GM10266 (cell line): ENCODE measurements around the gene HLF.
A peak's percentile ranks its signal among the peaks of the same experiment; 100 is the strongest.

ENCODE experiments used
- DNase-seq: peaks from one replicate; pipeline ENCODE4 v3.0.0; 2012; ENCODE audit errors: extremely low spot score
- TF ChIP-seq, protein P1 (sequence below): IDR thresholded peaks from 2 replicates; pipeline ENCODE4 v1.5.1; 2012; ENCODE audit warnings: mild to moderate bottlenecking, low read depth; ENCODE audit not compliant: control insufficient read depth, insufficient read depth; ENCODE audit errors: missing control alignments

Gene HLF, protein sequence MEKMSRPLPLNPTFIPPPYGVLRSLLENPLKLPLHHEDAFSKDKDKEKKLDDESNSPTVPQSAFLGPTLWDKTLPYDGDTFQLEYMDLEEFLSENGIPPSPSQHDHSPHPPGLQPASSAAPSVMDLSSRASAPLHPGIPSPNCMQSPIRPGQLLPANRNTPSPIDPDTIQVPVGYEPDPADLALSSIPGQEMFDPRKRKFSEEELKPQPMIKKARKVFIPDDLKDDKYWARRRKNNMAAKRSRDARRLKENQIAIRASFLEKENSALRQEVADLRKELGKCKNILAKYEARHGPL

DNA sequence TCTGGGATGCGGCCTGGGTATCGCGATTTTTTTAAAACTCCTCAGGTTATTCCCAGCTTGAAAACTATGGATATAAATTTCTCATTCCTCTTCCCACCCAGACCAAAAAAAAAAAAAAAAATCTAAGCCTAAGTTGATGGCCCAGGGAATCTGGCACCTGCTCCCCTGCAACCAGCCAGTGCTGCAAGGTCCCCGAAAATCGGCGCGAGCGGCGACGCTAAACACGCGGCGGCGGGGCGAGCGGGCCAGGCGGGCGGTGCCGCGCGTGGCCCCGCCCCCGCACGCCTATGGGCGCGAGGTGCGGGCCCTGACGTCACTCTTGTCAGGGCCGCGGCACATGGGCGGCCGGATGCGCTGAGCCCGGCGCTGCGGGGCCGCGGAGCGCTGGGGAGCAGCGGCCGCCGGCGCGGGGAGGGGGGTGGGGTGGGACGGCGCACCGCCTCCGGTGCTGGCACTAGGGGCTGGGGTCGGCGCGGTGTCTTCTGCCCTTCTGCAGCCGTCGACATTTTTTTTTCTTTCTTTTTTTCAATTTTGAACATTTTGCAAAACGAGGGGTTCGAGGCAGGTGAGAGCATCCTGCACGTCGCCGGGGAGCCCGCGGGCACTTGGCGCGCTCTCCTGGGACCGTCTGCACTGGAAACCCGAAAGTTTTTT lies at the start of gene HLF:
Gene HLF (plus strand): TSS at position 316 of the 654 bp plus-strand sequence. CDS start 525 bp downstream, outside the sequence.
- TF ChIP-seq, protein P1, sequence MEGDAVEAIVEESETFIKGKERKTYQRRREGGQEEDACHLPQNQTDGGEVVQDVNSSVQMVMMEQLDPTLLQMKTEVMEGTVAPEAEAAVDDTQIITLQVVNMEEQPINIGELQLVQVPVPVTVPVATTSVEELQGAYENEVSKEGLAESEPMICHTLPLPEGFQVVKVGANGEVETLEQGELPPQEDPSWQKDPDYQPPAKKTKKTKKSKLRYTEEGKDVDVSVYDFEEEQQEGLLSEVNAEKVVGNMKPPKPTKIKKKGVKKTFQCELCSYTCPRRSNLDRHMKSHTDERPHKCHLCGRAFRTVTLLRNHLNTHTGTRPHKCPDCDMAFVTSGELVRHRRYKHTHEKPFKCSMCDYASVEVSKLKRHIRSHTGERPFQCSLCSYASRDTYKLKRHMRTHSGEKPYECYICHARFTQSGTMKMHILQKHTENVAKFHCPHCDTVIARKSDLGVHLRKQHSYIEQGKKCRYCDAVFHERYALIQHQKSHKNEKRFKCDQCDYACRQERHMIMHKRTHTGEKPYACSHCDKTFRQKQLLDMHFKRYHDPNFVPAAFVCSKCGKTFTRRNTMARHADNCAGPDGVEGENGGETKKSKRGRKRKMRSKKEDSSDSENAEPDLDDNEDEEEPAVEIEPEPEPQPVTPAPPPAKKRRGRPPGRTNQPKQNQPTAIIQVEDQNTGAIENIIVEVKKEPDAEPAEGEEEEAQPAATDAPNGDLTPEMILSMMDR: no peak
- peak; percentile 87 for DNase-seq

DNA sequence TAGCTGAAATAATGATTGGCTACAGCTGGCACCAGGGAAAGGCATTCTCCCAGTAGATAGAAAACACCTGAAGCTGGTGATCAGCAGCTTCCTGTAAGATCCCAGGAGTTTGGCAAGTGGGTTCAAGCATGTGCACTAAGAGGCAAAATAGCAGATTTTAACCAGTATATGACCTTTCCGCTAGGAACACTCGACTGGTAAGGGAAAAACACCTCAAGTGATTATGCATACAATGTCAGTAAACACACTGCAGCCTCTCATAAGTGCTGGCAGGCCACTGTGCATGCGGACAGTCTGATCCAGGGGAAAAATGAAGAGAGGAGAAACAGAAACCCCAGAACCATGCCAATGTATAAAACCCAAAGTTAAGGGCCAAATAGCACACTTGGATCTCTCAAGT lies 49.0 kb upstream of the HLF start:
- DNase-seq: no peak
- TF ChIP-seq, protein P1: no peak

DNA sequence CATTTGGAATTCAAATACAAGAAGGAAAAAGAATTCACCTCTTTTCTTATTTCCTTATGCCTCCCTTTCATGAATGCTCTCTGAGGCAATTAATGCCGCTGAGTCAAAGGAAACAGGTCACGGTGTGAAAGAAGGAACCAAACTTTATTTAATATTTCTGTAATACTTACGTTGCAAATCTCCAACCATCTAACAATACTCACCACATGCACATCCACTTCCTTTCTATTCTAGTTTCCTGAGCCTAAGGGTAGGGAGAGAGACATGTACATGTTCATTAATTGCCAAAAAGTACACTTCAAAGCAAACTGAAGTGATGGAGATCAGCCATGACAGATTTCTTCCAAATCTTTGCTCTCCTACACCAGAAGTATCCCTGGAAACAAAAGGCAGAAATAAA lies 47.9 kb upstream of the HLF start:
- no peak for DNase-seq
- TF ChIP-seq, protein P1: no peak

DNA sequence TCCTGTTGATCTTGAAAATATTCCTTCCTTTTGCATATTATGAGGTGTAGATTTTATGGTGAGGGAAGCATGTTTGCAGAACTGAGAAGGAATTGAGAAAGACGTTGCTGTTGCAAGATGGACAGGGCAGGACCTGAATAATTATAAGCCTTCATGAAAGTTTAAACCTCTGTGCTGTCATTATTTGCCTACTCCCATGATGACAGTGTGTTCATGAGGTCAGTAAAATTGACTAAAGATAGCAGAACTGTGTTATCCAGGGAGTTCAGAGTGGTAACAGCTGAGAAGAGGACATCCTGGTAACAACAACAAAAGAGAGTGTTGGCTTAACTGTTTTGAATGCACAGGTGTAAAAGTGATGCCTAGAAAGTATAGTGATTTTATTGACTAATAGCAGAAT lies 45.3 kb upstream of the HLF start:
- TF ChIP-seq, protein P1: no peak

DNA sequence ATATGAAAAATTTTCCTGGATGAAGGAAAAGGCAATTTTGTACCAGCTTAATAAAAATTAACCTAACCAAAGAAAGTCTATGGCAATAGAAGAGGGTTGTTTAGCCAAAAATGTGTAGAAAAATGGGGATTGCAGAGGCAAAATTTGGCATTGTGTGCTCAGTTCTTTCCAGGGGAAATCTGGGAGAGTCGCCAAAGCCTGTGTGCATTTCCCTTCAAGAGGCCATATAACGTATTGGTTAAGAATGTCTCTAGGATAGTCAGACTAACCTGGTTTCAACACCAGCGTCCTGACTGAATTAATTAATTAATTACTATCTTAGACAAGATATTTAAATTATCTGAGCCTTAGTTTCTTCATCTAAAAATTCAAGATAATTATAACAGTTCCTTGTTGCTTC lies 44.8 kb upstream of the HLF start:
- TF ChIP-seq, protein P1: no peak
- DNase-seq: no peak

More for the DNA sequence above, 45.3 kb upstream of the HLF start:
- no peak for DNase-seq

DNA sequence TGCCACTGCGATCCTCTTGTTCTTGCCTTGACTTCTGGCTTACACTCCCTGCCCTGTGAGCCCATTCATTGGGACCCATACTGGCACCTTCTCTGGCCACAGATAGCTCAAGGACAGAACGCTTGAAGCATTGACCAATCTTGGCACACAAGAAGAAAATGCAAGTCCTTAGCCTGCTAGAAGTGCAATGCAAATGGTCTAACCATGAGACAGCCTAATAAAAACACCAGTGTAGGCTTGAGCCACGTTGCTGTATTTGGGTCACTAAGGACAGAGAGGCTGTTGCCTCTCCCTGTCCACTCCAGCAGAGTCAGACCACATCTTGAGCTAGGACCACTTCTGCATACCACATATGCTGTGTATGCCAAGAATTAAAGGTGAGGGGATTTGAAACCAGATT lies 41.2 kb upstream of the HLF start:
- no peak for DNase-seq
- TF ChIP-seq, protein P1: no peak

DNA sequence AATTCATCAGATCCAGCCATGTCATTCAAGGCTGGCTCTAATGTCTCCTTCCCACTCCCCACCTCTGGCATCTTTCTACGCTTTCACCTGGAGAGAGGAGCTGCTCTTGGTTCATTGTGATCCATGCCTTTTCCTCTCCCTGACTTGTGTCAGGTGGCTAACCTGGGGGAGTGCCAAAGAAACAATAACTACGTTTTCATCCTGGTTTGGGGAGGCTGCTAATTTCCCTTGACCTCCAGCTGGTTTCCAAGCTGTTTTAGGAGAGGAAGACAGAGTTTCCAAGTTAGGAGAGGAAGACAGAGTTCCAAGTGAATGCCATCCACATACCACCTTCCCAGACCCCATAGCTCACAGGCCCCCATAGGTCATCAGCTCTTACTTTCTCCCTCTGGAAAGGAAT lies 40.0 kb upstream of the HLF start:
- TF ChIP-seq, protein P1: no peak
- no peak for DNase-seq
